ENCODE results near the gene ZCCHC17. TPM values are rescaled to one million over a fixed set of nuclear protein-coding genes. Genes with fewer than 3 reads are reported as not detected.
"Not testable (repeated sequence)": the region's sequence is repeated elsewhere in the genome, so short reads cannot be mapped to it uniquely, and the experiment has no call there.

Gene ZCCHC17
- total RNA-seq, 8 experiments from 2014 or later = 31.6 to 81.8 (median 58.6) TPM

GRCh38 chr1:31374511-31375196 is 77.8 kb downstream of the ZCCHC17 start:
- in situ Hi-C loops (cut with MboI; ENCODE audit: low pct_unique_long_range_greater_than_20kb in 2 of 9, low sequenced_read_pairs in 9 of 9, unreplicated experiment in 9 of 9) = no loop called here
- ATAC-seq (replicated peaks in 6 of 8) = no peak
- H3K4me3 ChIP-seq = no peak overlapping the region
- H3K4me1 ChIP-seq (replicated peaks in 1 of 2) = peaks cover 49 to 53% of the 10 kb centered on the region in 2 donors
- 60 to 100% (median 89%) methylated on average over 1 to 6 of the region's 7 CpGs; no CpG with 5 or more reads in 1 of the 10 experiments for WGBS, 10 experiments
- peak overlapping the region in 1 of 2 donors; percentile 86 for H3K27ac ChIP-seq

- 26 to 87% (median 47%) methylated on average over 1 to 7 of the region's 8 CpGs; no CpG with 5 or more reads in 2 of the 10 experiments for WGBS, 10 experiments
- Histone ChIP-seq H3K4me1 (replicated peaks in 1 of 2) (peaks cover 44 to 52% of the 10 kb centered on the region in 2 donors), H3K27ac (peak overlapping the region; percentile 74 to 85), H3K4me3 (no peak overlapping the region)
- peak; percentile 1 to 81 (median 68) for ATAC-seq (replicated peaks in 6 of 8)
- in situ Hi-C loops (cut with MboI; ENCODE audit: low pct_unique_long_range_greater_than_20kb in 2 of 9, low sequenced_read_pairs in 9 of 9, unreplicated experiment in 9 of 9) = no loop called here
These were observed 79.7 kb downstream of the ZCCHC17 start for GRCh38 chr1:31376375-31377134.

- no peak for ATAC-seq (replicated peaks in 6 of 8)
- WGBS, 10 experiments = 89 to 100% (median 95%) methylated on average over 1 to 3 of the region's 3 CpGs; no CpG with 5 or more reads in 2 of the 10 experiments
- Histone ChIP-seq H3K27ac (peak overlapping the region; percentile 70 to 73), H3K4me3 (no peak overlapping the region), H3K4me1 (replicated peaks in 1 of 2) (peaks cover 36 to 44% of the 10 kb centered on the region in 2 donors)
- in situ Hi-C loops (cut with MboI; ENCODE audit: low pct_unique_long_range_greater_than_20kb in 2 of 9, low sequenced_read_pairs in 9 of 9, unreplicated experiment in 9 of 9) = no loop called here
These were observed 80.6 kb downstream of the ZCCHC17 start for GRCh38 chr1:31377364-31377863.

DNA sequence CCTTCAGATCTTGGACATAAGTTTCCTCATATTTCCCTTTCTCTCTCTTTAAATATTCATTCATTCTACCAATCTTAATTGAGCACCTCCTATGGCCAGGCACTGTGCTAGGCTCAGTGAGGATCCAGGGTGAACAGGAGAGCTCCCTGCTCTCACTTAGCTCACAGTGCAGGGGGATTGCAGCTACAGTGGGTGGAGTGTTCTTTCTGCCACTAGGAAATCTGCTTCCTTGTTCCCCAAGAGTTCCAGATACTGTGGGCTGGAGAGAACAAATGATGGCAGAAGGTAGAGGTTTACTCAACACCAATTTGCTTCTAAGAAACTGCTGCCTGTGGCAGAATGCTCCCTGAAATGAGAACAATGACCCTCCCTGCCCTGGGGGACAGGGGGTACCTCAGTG is 81.2 kb downstream of the ZCCHC17 start:
- Histone ChIP-seq H3K4me1 (replicated peaks in 1 of 2) (peaks cover 30 to 38% of the 10 kb centered on the region in 2 donors), H3K27ac (no peak overlapping the region), H3K4me3 (no peak overlapping the region)
- ATAC-seq (replicated peaks in 6 of 8) = no peak
- in situ Hi-C loops (cut with MboI; ENCODE audit: low pct_unique_long_range_greater_than_20kb in 2 of 9, low sequenced_read_pairs in 9 of 9, unreplicated experiment in 9 of 9) = no loop called here

GRCh38 chr1:31380181-31380580 is 83.3 kb downstream of the ZCCHC17 start:
- no peak overlapping the region for H3K4me3 ChIP-seq
- no peak for ATAC-seq (replicated peaks in 6 of 8)
- 0 to 100% (median 97%) methylated on average over 1 to 3 of the region's 3 CpGs; no CpG with 5 or more reads in 4 of the 10 experiments for WGBS, 10 experiments
- H3K4me1 ChIP-seq (replicated peaks in 1 of 2) = peaks cover 18 to 20% of the 10 kb centered on the region in 2 donors
- H3K27ac ChIP-seq = no peak overlapping the region
- in situ Hi-C loops (cut with MboI; ENCODE audit: low pct_unique_long_range_greater_than_20kb in 2 of 9, low sequenced_read_pairs in 9 of 9, unreplicated experiment in 9 of 9) = loop anchor here in 1 of 9 experiments (10.0 kb wide), 1 partner anchor 165 kb away; no protein-coding TSS in a partner anchor

DNA sequence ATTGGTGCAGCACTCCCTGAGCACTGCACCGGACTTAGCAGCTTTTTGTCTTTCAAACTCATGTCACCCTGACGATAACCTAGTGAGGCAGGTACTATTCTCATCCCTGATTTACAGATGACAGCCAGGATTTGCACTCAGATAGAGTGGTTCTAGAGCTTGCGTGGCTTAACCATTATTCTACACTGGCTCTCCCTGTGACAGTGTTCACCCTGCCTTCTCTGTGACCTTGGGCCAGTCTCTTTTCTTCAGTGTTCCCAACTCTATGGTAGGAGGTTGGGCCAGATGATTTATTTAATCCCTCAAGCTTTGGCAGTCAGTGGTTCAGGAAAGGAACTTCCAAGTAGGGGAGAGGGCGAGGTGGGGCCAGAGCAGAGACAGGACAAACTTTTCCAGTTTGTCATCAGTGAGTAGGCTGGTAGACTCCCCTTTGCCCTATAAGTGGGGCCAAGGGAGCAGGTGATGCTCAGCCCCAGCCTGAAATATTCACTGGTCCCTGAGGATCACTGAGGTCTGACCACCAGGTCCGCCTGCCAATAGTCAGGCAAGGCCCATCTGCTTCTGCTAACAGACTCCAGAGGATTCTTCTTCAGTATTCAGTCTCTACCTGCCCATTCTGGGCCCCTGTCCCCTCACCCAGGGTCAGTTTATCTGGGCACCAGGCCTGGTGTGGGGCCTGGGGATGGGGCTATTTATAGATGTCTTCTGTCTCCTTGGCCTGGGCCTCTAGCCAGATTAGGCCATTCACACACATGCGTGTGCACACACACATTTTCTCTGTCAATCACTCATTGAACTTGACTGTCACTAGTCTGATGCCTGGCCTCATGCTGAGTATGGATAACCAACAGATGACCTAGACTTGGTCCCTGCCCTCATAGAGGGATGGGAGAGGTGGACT is 84.8 kb downstream of the ZCCHC17 start:
- H3K4me3 ChIP-seq = no peak overlapping the region
- H3K27ac ChIP-seq = no peak overlapping the region
- peaks cover 9 to 10% of the 10 kb centered on the region in 2 donors for H3K4me1 ChIP-seq (replicated peaks in 1 of 2)
- in situ Hi-C loops (cut with MboI; ENCODE audit: low pct_unique_long_range_greater_than_20kb in 2 of 9, low sequenced_read_pairs in 9 of 9, unreplicated experiment in 9 of 9) = loop anchor here in 1 of 9 experiments (10.0 kb wide), 1 partner anchor 163 kb away; no protein-coding TSS in a partner anchor
- peak in 2 of 8 experiments; percentile 6 to 8 for ATAC-seq (replicated peaks in 6 of 8)
- WGBS, 10 experiments = 0 to 85% (median 74%) methylated on average over 1 to 6 of the region's 6 CpGs; no CpG with 5 or more reads in 2 of the 10 experiments

DNA sequence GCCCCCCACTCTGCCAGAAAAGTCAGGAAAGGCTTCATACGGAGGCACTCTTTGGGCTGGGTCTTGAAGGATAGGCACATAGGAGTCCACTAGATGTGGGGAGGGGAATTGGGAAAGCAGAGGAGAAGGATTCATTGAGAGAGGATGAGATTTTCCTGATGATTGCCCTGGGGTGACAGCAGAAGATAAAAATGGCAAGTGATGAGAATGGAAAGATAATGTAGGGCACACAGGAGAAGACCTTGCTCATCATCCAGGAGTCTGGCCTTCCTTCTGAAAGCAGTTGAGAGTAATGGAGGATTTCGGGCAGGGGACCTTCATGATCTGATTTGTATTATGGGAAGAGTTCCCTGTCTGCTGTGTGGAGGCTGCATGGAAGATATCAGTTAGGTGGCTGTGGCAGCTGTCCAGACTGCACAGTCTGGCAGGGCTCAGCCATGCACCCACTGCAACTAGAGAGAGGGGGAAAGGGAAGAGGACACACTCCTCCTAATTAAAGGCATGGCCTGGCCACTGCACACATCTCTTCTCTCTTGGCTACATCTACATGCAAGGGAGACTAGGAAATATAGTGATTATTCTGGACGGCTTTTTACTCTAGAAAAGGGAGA is 85.7 kb downstream of the ZCCHC17 start:
- Histone ChIP-seq H3K4me1 (replicated peaks in 1 of 2) (peaks cover 2% of the 10 kb centered on the region in 2 donors), H3K27ac (no peak overlapping the region), H3K4me3 (no peak overlapping the region)
- WGBS, 10 experiments = 49 to 100% (median 78%) methylated on average over 1 to 2 of the region's 3 CpGs; no CpG with 5 or more reads in 4 of the 10 experiments
- in situ Hi-C loops (cut with MboI; ENCODE audit: low pct_unique_long_range_greater_than_20kb in 2 of 9, low sequenced_read_pairs in 9 of 9, unreplicated experiment in 9 of 9) = loop anchor here in 1 of 9 experiments (10.0 kb wide), 1 partner anchor 162 kb away; no protein-coding TSS in a partner anchor
- ATAC-seq (replicated peaks in 6 of 8) = peak in 1 of 8 experiments; percentile 23

- Histone ChIP-seq H3K4me3 (no peak overlapping the region), H3K4me1 (replicated peaks in 1 of 2) (no peaks in the 10 kb centered on the region), H3K27ac (no peak overlapping the region)
- ATAC-seq (replicated peaks in 6 of 8) = no peak
- in situ Hi-C loops (cut with MboI; ENCODE audit: low pct_unique_long_range_greater_than_20kb in 2 of 9, low sequenced_read_pairs in 9 of 9, unreplicated experiment in 9 of 9) = loop anchor here in 1 of 9 experiments (10.0 kb wide), 1 partner anchor 161 kb away; no protein-coding TSS in a partner anchor
- 0 to 90% (median 33%) methylated on average over 1 of the region's 1 CpG; no CpG with 5 or more reads in 7 of the 10 experiments for WGBS, 10 experiments
These were observed 87.1 kb downstream of the ZCCHC17 start for GRCh38 chr1:31383967-31384366.

GRCh38 chr1:31386576-31387243 is 89.9 kb downstream of the ZCCHC17 start:
- not testable (repeated sequence) for H3K4me3 ChIP-seq; H3K27ac ChIP-seq; H3K4me1 ChIP-seq (replicated peaks in 1 of 2)
- peak in 5 of 8 experiments; percentile 51 to 68 (median 56) for ATAC-seq (replicated peaks in 6 of 8)
- in situ Hi-C loops (cut with MboI; ENCODE audit: low pct_unique_long_range_greater_than_20kb in 2 of 9, low sequenced_read_pairs in 9 of 9, unreplicated experiment in 9 of 9) = loop anchor here in 1 of 9 experiments (10.0 kb wide), 1 partner anchor 158 kb away; no protein-coding TSS in a partner anchor
- no CpG with 5 or more reads among the region's 8 CpGs for WGBS, 10 experiments

GRCh38 chr1:31387612-31388011 is 90.8 kb downstream of the ZCCHC17 start:
- WGBS, 10 experiments = 7 to 93% (median 76%) methylated on average over 2 to 8 of the region's 10 CpGs; no CpG with 5 or more reads in 3 of the 10 experiments
- no peak overlapping the region for H3K27ac ChIP-seq
- in situ Hi-C loops (cut with MboI; ENCODE audit: low pct_unique_long_range_greater_than_20kb in 2 of 9, low sequenced_read_pairs in 9 of 9, unreplicated experiment in 9 of 9) = loop anchor here in 1 of 9 experiments (10.0 kb wide), 1 partner anchor 157 kb away; no protein-coding TSS in a partner anchor
- no peak overlapping the region for H3K4me3 ChIP-seq
- ATAC-seq (replicated peaks in 6 of 8) = peak in 7 of 8 experiments; percentile 41 to 91 (median 76)
- no peaks in the 10 kb centered on the region for H3K4me1 ChIP-seq (replicated peaks in 1 of 2)

DNA sequence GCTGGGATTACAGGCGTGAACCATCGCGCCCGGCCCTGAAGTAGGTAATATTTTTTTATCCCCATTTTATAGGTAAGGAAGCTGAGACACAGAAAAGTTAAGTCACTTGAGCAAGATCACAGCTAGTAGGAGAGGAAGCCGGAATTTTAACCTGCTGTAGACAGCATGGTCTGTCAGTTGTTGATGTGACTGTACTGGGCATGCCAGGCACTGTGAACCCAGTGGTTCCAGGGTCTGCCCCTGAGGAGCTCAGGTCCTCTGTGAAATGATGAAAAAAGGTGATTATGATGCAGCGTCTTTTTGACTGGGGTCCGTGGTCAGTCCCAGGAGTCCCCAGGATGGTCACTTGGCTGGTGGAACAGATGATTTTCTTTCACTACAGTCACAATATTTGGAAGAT is 92.8 kb downstream of the ZCCHC17 start:
- 50 to 100% (median 91%) methylated on average over 1 to 7 of the region's 7 CpGs; no CpG with 5 or more reads in 4 of the 10 experiments for WGBS, 10 experiments
- no peak for ATAC-seq (replicated peaks in 6 of 8)
- Histone ChIP-seq H3K27ac (no peak overlapping the region), H3K4me3 (no peak overlapping the region), H3K4me1 (replicated peaks in 1 of 2) (peaks cover 0 to 5% of the 10 kb centered on the region in 2 donors)
- in situ Hi-C loops (cut with MboI; ENCODE audit: low pct_unique_long_range_greater_than_20kb in 2 of 9, low sequenced_read_pairs in 9 of 9, unreplicated experiment in 9 of 9) = loop anchor here in 1 of 9 experiments (10.0 kb wide), 1 partner anchor 155 kb away; no protein-coding TSS in a partner anchor

Measured in motor neuron (in vitro differentiated cells).